GM23338 (cell line): Measurements from ENCODE around the gene PIK3R5. TPM values are rescaled to one million over a fixed set of nuclear protein-coding genes. Genes with fewer than 3 reads are reported as not detected.

ENCODE experiments used
- ATAC-seq: fragments of 200-7000 bp; cut with Tn5 transposase; 3 replicates; pipeline ENCODE4 v1.9.1; 2020
- DNase-seq: peaks from one replicate; pipeline ENCODE4 v3.0.0-alpha.2; 2015; ENCODE audit warnings: low spot score
- H2AFZ ChIP-seq: fragments of 200-600 bp; sonication (generic); 2 replicates; pipeline ENCODE4 v1.8.0; 2016; ENCODE audit warnings: antibody characterized with exemption, mild to moderate bottlenecking, moderate library complexity
- H3F3A ChIP-seq: fragments of 200-600 bp; sonication (generic); replicated peaks from 2 replicates; pipeline ENCODE4 v1.8.0; 2017; ENCODE audit warnings: antibody characterized with exemption, mixed run types, low read depth
- H3K27ac ChIP-seq: fragments of 200-600 bp; sonication (generic); 2 replicates; pipeline ENCODE4 v1.6.1; 2016; ENCODE audit warnings: low read depth
- H3K27me3 ChIP-seq: fragments of 200-600 bp; sonication (generic); 2 replicates; pipeline ENCODE4 v1.8.0; 2016; ENCODE audit warnings: mild to moderate bottlenecking, mixed run types, moderate library complexity; ENCODE audit not compliant: insufficient read depth
- H3K36me3 ChIP-seq: fragments of 200-600 bp; sonication (generic); 2 replicates; pipeline ENCODE4 v1.8.0; 2016; ENCODE audit warnings: mild to moderate bottlenecking; ENCODE audit not compliant: insufficient read depth
- H3K4me1 ChIP-seq: fragments of 200-600 bp; sonication (generic); 2 replicates; pipeline ENCODE4 v1.8.0; 2016; ENCODE audit warnings: mild to moderate bottlenecking, moderate library complexity; ENCODE audit not compliant: insufficient read depth
- H3K4me2 ChIP-seq: fragments of 200-600 bp; sonication (generic); 2 replicates; pipeline ENCODE4 v1.7.1; 2017; ENCODE audit warnings: mixed run types
- H3K4me3 ChIP-seq: fragments of 200-600 bp; sonication (generic); 2 replicates; pipeline ENCODE4 v1.6.1; 2016; ENCODE audit warnings: mixed run types
- H3K79me2 ChIP-seq: fragments of 200-600 bp; sonication (generic); replicated peaks from 2 replicates; pipeline ENCODE4 v1.8.0; 2017; ENCODE audit warnings: mild to moderate bottlenecking; ENCODE audit not compliant: insufficient read depth
- H3K9me2 ChIP-seq: fragments of 200-600 bp; sonication (generic); 2 replicates; pipeline ENCODE4 v1.8.0; 2017; ENCODE audit not compliant: insufficient read depth
- H4K20me1 ChIP-seq: fragments of 200-600 bp; sonication (generic); replicated peaks from 2 replicates; pipeline ENCODE4 v1.8.0; 2017; ENCODE audit warnings: mild to moderate bottlenecking; ENCODE audit not compliant: insufficient read depth
- H3K27ac Mint-ChIP-seq: 2 replicates; pipeline ENCODE4 v1.8.0; 2020; ENCODE audit warnings: inconsistent platforms, mild to moderate bottlenecking, moderate library complexity, mixed read lengths
- H3K27me3 Mint-ChIP-seq: 3 replicates; pipeline ENCODE4 v1.8.0; 2022; ENCODE audit warnings: low read depth, mild to moderate bottlenecking, moderate library complexity, mixed read lengths, inconsistent platforms; ENCODE audit not compliant: insufficient read depth, poor library complexity
- H3K36me3 Mint-ChIP-seq: 3 replicates; pipeline ENCODE4 v1.8.0; 2021; ENCODE audit warnings: low read depth, mild to moderate bottlenecking, inconsistent platforms, moderate library complexity, mixed read lengths
- H3K4me1 Mint-ChIP-seq: 3 replicates; pipeline ENCODE4 v1.8.0; 2020; ENCODE audit warnings: mild to moderate bottlenecking, inconsistent platforms, mixed read lengths
- H3K4me3 Mint-ChIP-seq: 3 replicates; pipeline ENCODE4 v1.8.0; 2021; ENCODE audit warnings: moderate library complexity, mild to moderate bottlenecking, inconsistent platforms, mixed read lengths
- H3K9me3 Mint-ChIP-seq: 3 replicates; pipeline ENCODE4 v1.8.0; 2020; ENCODE audit warnings: moderate library complexity, mild to moderate bottlenecking, inconsistent platforms, mixed read lengths
- CREB1 ChIP-seq: fragments of 250-450 bp; sonication (Bioruptor Pico); IDR thresholded peaks from 2 replicates; pipeline ENCODE4 v1.5.0; 2020; ENCODE audit warnings: low read depth, mild to moderate bottlenecking, moderate library complexity
- CTCF ChIP-seq, 2 experiments: fragments of 200-600 bp in 1 of 2; sonication (generic) in 1 of 2; conservative IDR thresholded peaks; 2 replicates each; pipeline versions ENCODE4 v1.5.1 to v1.6.1; 2016 to 2017; ENCODE audit warnings: antibody characterized with exemption in 2 of 2, low read depth in 2 of 2, mild to moderate bottlenecking in 2 of 2, moderate library complexity in 1 of 2
- ETS1 ChIP-seq: IDR thresholded peaks from 2 replicates; pipeline ENCODE4 v1.6.1; 2016; ENCODE audit warnings: antibody characterized with exemption
- EZH2phosphoT487 ChIP-seq: fragments of 200-600 bp; sonication (generic); IDR thresholded peaks from one replicate; pipeline ENCODE4 v1.8.1; 2018; ENCODE audit warnings: antibody characterized with exemption; ENCODE audit not compliant: unreplicated experiment
- JUNB ChIP-seq: IDR thresholded peaks from one replicate; pipeline ENCODE4 v1.6.1; 2016; ENCODE audit warnings: antibody characterized with exemption; ENCODE audit not compliant: unreplicated experiment
- NANOG ChIP-seq: IDR thresholded peaks from 2 replicates; pipeline ENCODE4 v1.6.1; 2016; ENCODE audit warnings: antibody characterized with exemption, borderline replicate concordance
- POLR2AphosphoS5 ChIP-seq: IDR thresholded peaks from 2 replicates; pipeline ENCODE4 v1.6.1; 2016; ENCODE audit warnings: antibody characterized with exemption, low read depth
- REST ChIP-seq: IDR thresholded peaks from one replicate; pipeline ENCODE4 v1.6.1; 2018; ENCODE audit warnings: antibody characterized with exemption; ENCODE audit not compliant: unreplicated experiment
- STAT1 ChIP-seq: IDR thresholded peaks from one replicate; pipeline ENCODE4 v1.6.1; 2016; ENCODE audit warnings: antibody characterized with exemption; ENCODE audit not compliant: unreplicated experiment
- ZNF114 ChIP-seq: fragments of 250-450 bp; sonication (Bioruptor Pico); IDR thresholded peaks from 2 replicates; pipeline ENCODE4 v1.5.0; 2020; ENCODE audit warnings: mild to moderate bottlenecking, moderate library complexity
- ZNF462 ChIP-seq: fragments of 250-450 bp; sonication (Bioruptor Pico); IDR thresholded peaks from 2 replicates; pipeline ENCODE4 v1.5.0; 2020; ENCODE audit warnings: mild to moderate bottlenecking, moderate library complexity
- polyA plus RNA-seq: library from polyadenylated mRNA; unstranded; fragments of >200 nt; fragmentation: Nextera tagmentation; extraction: Ambion mirVana; gene quantifications from 2 replicates; pipeline ENCODE4 v1.2.1, GENCODE V29; 2016
- total RNA-seq: library from RNA; depleted of rRNA; stranded (reverse); fragments of >200 nt; shearing (Covaris generic); gene quantifications from 2 replicates; pipeline ENCODE4 v1.2.3, GENCODE V29; 2014

Gene PIK3R5
- total and polyA plus RNA-seq, 2 experiments from 2014 or later, result 1.7 to 9.4 TPM

GRCh38 chr17:8883353-8883752 is 82.2 kb downstream of the PIK3R5 start:
- no peaks in the 10 kb centered on the region for H3K4me1 Mint-ChIP-seq
- H4K20me1 ChIP-seq, result no peaks in the 10 kb centered on the region
- no peaks in the 10 kb centered on the region for H3K9me2 ChIP-seq
- H3K9me3 Mint-ChIP-seq, result no peaks in the 10 kb centered on the region
- ATAC-seq (no peak), DNase-seq (no peak)
- no peak overlapping the region for H3K27ac ChIP-seq
- no peak overlapping the region for H3K27ac Mint-ChIP-seq
- H3K27me3 ChIP-seq, result no peaks in the 10 kb centered on the region
- no peak overlapping the region for H3K4me3 ChIP-seq
- H2AFZ ChIP-seq, result no peak overlapping the region
- H3K79me2 ChIP-seq, result no peaks in the 10 kb centered on the region
- H3K4me2 ChIP-seq, result no peak overlapping the region
- H3K36me3 Mint-ChIP-seq, result peaks cover 4% of the 10 kb centered on the region; the same call in 2 of the 3 replicates
- H3K27me3 Mint-ChIP-seq, result peaks cover 5% of the 10 kb centered on the region
- TF ChIP-seq ZNF462 (CRISPR knock-in tag) (no peak), EZH2phosphoT487 (no peak), CREB1 (CRISPR knock-in tag) (no peak), ETS1 (no peak), POLR2AphosphoS5 (no peak), REST (no peak), CTCF (conservative IDR thresholded peaks at IDR 0.05; ENCODE audit: low read depth in 2 of 2) (no peak), JUNB (no peak), STAT1 (no peak), NANOG (no peak), ZNF114 (no peak)
- no peaks in the 10 kb centered on the region for H3K36me3 ChIP-seq
- H3F3A ChIP-seq, result no peaks in the 10 kb centered on the region
- H3K4me1 ChIP-seq, result no peaks in the 10 kb centered on the region
- no peak overlapping the region for H3K4me3 Mint-ChIP-seq
